NOMO-1 (cell line): ENCODE data around the gene SPINK7.

ENCODE experiments used
- DNase-seq, 2 experiments: peaks; one replicate each; lab custom pipeline; 2025; ENCODE audit not compliant: unreplicated experiment in 2 of 2; lab: John Stamatoyannopoulos, UW

The SPINK7 gene

GRCh38 chr5:148343046-148343407 lies 30.8 kb downstream of the SPINK7 start:
- DNase-seq, result no peak

GRCh38 chr5:148343603-148344487 lies 31.6 kb downstream of the SPINK7 start:
- DNase-seq, result peak; percentile 31 to 80

GRCh38 chr5:148347706-148348105 lies 35.5 kb downstream of the SPINK7 start:
- DNase-seq, result no peak

- no peak for DNase-seq
Measured at GRCh38 chr5:148352696-148353095, 40.5 kb downstream of the SPINK7 start.

- DNase-seq, result no peak
Measured at GRCh38 chr5:148353634-148354033, 41.4 kb downstream of the SPINK7 start.

GRCh38 chr5:148364343-148364742 lies 52.1 kb downstream of the SPINK7 start:
- no peak for DNase-seq
